NOMO-1 treated with dmso at 0.1 percent for 144 hours (cell line): Measurements from ENCODE around the gene MLN.

ENCODE experiments used
- DNase-seq: peaks from one replicate; lab custom pipeline; 2025; ENCODE audit not compliant: unreplicated experiment; lab: John Stamatoyannopoulos, UW

The MLN gene

DNA sequence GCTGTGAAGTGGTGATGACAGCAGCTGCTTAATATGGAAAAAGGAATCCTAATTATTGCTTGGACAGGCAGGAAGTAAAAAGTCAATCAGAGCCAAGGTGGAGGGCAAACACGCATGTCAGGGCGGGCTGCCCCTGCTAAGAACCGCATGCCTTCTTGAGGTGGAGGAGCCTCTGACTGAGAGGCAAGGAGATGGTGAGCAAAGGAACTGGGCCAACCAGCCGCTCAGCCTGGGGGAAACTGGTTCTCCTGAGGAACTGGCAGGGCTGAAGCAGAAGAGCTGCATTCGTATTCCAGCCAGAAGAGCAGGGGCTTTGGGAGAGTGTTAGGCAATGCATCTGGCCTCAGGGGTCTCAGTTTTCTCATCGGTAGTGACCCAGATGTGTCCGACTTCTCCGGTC, 13.1 kb upstream of the MLN start:
- no peak for DNase-seq

DNA sequence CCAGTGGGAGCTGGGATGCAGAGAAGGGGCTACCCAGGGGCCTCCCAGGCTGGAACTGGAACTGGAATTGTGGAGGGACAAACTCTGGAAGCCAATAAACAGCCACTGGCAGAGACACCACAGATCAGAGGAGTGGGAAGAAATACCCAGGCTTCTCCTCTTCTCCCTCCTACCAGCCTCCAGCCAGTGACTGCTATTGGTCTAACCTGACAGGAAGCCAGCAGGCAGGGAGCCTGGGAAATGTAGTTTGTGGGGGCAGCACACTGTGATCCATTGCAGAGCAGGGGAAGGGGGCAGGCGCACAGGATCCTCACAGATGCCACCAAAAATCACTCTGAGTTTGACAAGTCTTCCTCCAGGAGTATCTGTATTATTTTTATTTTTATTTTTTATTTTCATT, 12.1 kb upstream of the MLN start:
- no peak for DNase-seq

DNA sequence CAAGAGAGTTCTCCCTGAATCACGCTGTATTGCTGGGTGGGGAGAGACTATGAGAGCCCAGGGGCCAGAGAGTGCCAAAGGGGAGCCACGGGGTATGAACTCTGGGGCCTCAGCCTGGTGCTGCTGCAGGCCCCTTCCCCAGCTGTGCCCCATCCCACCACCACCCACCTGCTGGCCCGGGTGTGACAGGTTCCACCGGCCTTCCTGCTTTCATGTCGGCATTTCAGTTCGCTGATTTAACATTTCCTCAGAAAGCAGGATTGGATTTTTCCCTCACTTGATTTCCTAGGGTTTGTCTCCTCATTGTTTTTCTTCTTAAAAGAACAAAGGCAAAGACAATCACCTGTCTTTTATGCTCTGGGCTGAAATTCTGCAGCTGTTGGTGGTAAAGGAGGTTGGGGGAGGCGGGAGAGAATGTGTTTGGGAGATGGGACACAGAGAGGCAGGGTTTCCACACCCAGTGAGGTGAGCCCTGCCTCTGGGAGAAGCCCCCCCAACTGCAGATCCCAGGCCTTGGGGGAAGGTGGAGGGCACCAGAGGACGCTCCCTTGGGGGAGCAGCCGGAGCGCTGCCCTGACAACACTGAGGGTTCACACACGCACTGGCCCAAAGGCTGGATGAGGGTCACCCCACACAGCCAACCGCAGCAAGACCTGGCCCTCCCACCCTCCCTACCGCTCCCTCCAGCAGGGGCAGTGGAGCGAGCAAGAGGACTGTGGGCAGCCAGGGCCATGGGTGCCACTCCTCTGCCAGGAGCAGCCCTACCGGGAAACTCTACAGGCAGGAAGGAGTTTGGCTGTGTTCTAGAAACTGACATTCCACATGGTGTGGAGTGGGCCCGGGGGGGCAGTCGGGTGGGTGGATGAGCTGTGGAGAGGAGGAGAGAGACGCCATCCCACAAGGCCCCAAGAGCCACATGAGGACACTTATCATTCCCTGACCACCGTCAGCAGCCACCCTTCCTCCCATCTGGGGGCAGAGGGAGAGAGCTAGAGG, 10.5 kb upstream of the MLN start:
- no peak for DNase-seq

DNA sequence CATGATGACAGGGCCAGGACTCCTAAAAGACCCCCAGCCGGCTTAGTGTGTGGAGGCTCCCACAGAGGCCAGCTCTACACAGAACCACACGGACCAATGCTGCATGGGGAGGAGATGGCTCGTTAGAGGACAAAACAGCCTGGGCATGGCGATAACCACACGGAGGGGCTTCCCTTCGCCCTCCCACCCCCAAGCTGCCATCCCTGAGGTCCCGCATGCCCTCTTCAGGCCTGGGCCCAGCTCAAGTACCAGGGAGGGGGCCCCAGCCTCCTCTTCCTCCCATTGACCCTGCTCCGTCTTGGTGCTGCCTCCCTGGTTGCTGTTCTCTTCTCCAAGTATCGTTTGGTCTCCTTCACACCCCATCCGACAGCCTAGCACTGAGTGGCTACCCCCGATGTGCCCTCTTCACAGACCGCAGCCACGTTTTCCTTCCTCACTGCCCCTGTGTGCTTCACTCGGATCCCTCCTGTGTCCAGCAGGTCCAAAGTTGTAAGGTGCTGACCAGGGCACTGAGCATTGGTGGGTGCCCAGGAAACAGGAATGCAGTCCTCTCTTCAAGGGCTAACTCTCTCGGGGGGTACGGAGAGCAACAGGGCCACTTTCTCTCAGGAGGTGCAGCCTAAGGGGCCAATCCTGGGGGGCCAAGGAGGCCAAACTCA, 9.6 kb upstream of the MLN start:
- no peak for DNase-seq

DNA sequence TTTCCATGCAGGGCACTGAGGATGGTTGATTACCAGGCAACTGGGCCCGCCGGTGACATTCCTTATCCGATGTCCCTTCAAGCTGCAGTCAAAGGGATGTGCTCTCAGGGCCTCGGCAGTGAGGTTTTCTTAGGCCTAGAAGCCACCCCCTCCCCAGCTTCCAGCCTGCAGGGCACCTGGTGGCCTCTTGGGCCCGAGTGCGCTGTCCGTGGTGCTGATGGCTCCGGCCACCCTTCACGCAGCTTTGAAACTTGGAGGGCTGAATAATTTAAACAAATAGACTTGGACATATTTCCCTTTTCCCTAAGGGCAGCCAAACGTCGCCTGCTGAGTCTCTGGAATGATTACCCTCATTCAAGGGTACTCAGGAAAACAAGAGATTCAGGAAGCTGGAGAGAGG, 8.9 kb upstream of the MLN start:
- DNase-seq: peak; percentile 13

DNA sequence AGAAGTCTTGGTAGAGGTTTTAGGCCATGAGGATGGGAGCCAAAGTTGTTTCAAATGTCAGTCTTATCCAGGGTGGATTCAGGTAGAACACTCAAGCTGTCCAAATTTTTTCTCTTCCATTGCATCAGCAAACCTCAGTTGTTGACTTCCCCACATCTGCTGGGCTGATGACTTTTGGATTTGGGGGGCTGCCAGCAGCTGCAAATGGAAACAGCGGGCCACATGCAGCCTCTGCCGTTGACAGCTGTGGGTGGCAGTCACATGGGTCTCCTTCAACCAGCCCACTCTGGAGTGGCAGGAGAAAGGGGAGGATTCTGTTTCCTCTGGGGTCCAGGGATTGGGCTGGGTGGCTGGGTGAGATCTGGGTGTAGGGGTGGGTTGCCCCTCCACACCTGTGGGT, 5.8 kb upstream of the MLN start:
- no peak for DNase-seq

GRCh38 chr6:33808641-33809180, 4.9 kb upstream of the MLN start:
- no peak for DNase-seq

DNA sequence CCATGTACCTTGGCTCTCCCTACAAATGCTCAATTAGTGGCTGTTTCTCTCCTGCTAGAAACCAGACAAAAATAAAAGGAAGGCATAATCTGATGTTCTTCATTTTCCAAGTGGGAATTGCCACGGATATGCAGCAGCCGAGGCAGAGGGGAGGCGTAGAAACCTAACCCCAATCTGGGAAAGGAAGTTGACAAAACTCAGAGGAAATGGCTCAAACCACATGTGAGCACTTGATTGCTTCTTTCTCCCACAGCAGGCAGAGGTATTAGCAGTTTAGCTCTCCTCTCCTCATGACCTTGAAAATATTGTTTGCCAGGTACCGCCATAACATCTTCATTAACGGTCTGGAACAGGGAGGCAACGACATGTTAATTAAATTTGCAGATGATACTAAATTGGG, 3.8 kb upstream of the MLN start:
- no peak for DNase-seq

DNA sequence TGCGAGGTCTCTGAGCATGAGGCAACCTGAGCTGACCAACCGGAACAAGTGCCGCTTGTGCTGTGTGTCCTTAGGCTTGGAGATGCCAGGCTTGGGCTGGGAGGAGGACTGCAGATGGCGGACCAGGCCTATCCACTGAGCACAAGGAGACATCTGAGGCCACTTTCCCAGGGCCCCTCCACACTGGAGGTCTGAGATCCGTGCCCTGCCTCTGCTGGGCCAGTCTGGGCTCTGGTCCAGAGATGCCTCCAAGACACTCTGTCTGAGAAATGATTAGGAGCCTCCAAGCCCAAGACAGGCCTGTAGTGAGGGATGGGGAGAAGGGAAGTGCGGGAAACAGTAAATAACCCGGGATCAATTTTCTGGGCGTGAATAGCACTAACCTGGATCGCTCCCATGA, 3.0 kb upstream of the MLN start:
- DNase-seq: no peak

GRCh38 chr6:33802186-33802958, 1.4 kb downstream of the MLN start:
- no peak for DNase-seq

GRCh38 chr6:33801611-33802010, 2.2 kb downstream of the MLN start:
- DNase-seq: no peak

GRCh38 chr6:33800248-33800969, 3.4 kb downstream of the MLN start:
- no peak for DNase-seq

GRCh38 chr6:33799454-33800113, 4.2 kb downstream of the MLN start:
- DNase-seq: no peak

- DNase-seq: no peak
Observed at GRCh38 chr6:33798343-33798848, 5.4 kb downstream of the MLN start.

GRCh38 chr6:33797626-33798342, 6.0 kb downstream of the MLN start:
- DNase-seq: no peak

DNA sequence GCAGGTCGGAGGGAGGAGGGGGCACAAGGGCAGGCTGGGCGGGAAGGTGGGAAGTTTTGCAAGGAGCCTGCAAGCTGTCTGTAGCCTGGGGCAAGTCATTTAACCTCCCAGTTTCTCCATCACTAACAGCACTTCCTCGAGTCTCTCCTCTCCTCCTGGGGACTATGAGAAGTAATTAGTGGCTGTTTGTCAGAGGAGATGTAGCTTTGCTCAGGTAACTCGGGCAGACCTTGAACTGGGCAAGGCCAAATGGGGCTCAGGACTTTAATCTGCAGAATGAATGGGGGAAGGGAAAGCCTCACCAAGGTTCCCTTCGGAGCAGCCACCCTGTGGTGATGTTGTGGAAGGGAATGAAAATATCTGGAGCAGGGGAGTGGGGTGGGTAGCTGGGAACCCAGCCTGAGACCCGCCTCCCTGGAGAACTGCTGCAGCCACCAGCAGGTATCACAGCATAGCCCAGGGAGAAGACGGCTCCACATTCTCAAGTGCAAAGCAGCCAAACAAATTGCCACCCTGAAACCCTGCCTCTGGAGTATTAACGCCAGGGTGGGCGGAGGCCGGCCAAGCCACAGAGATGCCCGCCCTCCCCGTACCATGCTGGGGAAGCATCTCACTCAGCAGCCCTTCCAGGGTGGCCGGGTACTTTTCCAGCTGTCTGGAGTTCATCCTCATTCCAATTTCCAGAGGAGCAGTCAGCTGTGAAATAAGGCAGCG, 8.7 kb downstream of the MLN start:
- no peak for DNase-seq

GRCh38 chr6:33792981-33793380, 10.8 kb downstream of the MLN start:
- DNase-seq: no peak

DNA sequence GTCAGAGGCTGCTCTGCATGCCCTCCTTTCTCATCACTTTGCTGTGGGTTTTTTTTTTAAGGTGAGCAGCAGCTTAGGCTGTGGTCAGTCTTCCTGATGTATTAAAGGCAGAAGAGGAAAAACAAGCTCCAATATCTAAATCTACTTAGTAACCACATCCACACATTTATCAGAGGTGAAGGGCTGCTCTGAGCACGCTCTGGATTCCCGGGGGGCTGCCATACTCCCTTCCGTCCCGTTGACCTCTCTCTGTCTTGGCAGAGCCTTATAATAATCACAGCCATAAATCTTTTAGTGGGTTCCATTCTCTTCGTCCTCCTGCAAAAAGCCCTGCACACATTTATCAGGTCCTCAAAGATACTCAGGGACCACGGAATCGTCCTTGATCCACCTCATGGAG, 12.2 kb downstream of the MLN start:
- no peak for DNase-seq

DNA sequence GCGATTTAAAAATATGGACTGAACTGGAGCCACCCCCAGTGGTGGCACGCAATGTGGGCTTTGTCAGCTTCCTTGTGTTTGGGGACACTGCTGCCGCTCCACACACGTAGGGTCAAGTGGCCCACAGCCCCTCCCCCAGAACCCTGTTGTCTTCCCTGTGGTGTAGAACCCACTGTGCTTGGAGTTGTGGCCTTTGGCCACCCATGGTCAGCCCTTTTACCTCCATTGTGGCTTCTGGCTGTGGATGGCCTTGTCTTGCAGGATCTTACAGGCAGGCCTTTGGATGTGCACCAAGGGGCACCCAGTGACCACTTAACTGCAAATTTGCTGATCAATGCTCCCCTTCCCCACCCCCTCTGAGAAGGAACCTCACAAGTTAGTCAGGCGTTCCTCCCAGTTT, 12.9 kb downstream of the MLN start:
- no peak for DNase-seq
